Measurements from ENCODE around the gene PLXNB3. TPM values are rescaled to one million over a fixed set of nuclear protein-coding genes. Genes with fewer than 3 reads are reported as not detected.
A peak's percentile ranks its signal among the peaks of the same experiment; 100 is the strongest.

The PLXNB3 gene
- total and polyA plus RNA-seq, 7 donors: 0.60 to 50.1 (median 11.2) TPM; not detected in 1

- Histone ChIP-seq H3K27me3 (no peaks in the 10 kb centered on the region), H3K4me1 (peaks cover 0 to 16% (median 2%) of the 10 kb centered on the region in 4 donors), H3K9me3 (no peaks in the 10 kb centered on the region), H3K27ac (no peak overlapping the region), H3K4me3 (no peak overlapping the region), H3K36me3 (no peaks in the 10 kb centered on the region)
- TF ChIP-seq POLR2A (IDR thresholded peaks at IDR 0.05) (no peak), POLR2AphosphoS5 (IDR thresholded peaks at IDR 0.05) (no peak)
- peak; percentile 42 for DNase-seq
- WGBS, 2 donors: 86 to 89% methylated on average over 10 of the region's 10 CpGs
- intact Hi-C loops (cut with DNase I): no loop called here
These were observed 60.3 kb downstream of the PLXNB3 start for GRCh38 chrX:153824348-153824747.

GRCh38 chrX:153825042-153825441 is 61.0 kb downstream of the PLXNB3 start:
- WGBS, 2 donors: 83 to 86% methylated on average over 8 of the region's 8 CpGs

More at GRCh38 chrX:153825042-153825441, 61.0 kb downstream of the PLXNB3 start:
- DNase-seq: peak; percentile 37
- H3K27me3 ChIP-seq: no peaks in the 10 kb centered on the region
- peaks cover 0 to 19% (median 3%) of the 10 kb centered on the region in 4 donors for H3K4me1 ChIP-seq
- no peak overlapping the region for H3K4me3 ChIP-seq
- TF ChIP-seq, protein P1, sequence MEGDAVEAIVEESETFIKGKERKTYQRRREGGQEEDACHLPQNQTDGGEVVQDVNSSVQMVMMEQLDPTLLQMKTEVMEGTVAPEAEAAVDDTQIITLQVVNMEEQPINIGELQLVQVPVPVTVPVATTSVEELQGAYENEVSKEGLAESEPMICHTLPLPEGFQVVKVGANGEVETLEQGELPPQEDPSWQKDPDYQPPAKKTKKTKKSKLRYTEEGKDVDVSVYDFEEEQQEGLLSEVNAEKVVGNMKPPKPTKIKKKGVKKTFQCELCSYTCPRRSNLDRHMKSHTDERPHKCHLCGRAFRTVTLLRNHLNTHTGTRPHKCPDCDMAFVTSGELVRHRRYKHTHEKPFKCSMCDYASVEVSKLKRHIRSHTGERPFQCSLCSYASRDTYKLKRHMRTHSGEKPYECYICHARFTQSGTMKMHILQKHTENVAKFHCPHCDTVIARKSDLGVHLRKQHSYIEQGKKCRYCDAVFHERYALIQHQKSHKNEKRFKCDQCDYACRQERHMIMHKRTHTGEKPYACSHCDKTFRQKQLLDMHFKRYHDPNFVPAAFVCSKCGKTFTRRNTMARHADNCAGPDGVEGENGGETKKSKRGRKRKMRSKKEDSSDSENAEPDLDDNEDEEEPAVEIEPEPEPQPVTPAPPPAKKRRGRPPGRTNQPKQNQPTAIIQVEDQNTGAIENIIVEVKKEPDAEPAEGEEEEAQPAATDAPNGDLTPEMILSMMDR (IDR thresholded peaks at IDR 0.05): no peak
- TF ChIP-seq EP300 (IDR thresholded peaks at IDR 0.05) (no peak), POLR2AphosphoS5 (IDR thresholded peaks at IDR 0.05) (no peak), POLR2A (IDR thresholded peaks at IDR 0.05) (no peak)
- H3K9me3 ChIP-seq: no peaks in the 10 kb centered on the region
- no peak overlapping the region for H3K27ac ChIP-seq
- no peaks in the 10 kb centered on the region for H3K36me3 ChIP-seq
- intact Hi-C loops (cut with DNase I): no loop called here

Other genes with a start within 250 kb of the PLXNB3 start
- gene ATP2B3, start 246.6 kb upstream of the PLXNB3 start, total RNA-seq: under 1 TPM; under 0.01 to 0.95 (median 0.26) TPM
- under 1 TPM in 1 of 3 donors, not detected in 2; 0.26 TPM for gene ATP2B3, start 246.6 kb upstream of the PLXNB3 start, polyA plus RNA-seq
- gene CCNQ, start 165.1 kb upstream of the PLXNB3 start, total RNA-seq: 10 to 100 TPM; 31.8 to 49.0 (median 39.9) TPM
- gene CCNQ, start 165.1 kb upstream of the PLXNB3 start, polyA plus RNA-seq: 10 to 100 TPM; 36.7 to 40.8 (median 37.9) TPM
- gene DUSP9, start 117.0 kb upstream of the PLXNB3 start, total RNA-seq: not detected
- gene DUSP9, start 117.0 kb upstream of the PLXNB3 start, polyA plus RNA-seq: under 1 TPM in 1 of 3 donors, not detected in 2; 0.06 TPM
- 100 to 1,000 TPM in 1 of 4 donors, 10 to 100 TPM in 3; 33.9 to 135 (median 64.2) TPM for gene PNCK, start 90.4 kb upstream of the PLXNB3 start, total RNA-seq
- 1 to 10 TPM in 1 of 3 donors, not detected in 2; 4.6 TPM for gene PNCK, start 90.4 kb upstream of the PLXNB3 start, polyA plus RNA-seq
- 10 to 100 TPM; 31.9 to 60.7 (median 35.1) TPM for gene SLC6A8, start 76.3 kb upstream of the PLXNB3 start, total RNA-seq
- 100 to 1,000 TPM in 1 of 3 donors, 10 to 100 TPM in 2; 67.9 to 158 (median 70.5) TPM for gene SLC6A8, start 76.3 kb upstream of the PLXNB3 start, polyA plus RNA-seq
- gene BCAP31, start 39.9 kb upstream of the PLXNB3 start, total RNA-seq: 100 to 1,000 TPM in 1 of 4 donors, 10 to 100 TPM in 3; 59.3 to 124 (median 70.4) TPM
- 100 to 1,000 TPM in 1 of 3 donors, 10 to 100 TPM in 2; 61.3 to 216 (median 70.9) TPM for gene BCAP31, start 39.9 kb upstream of the PLXNB3 start, polyA plus RNA-seq
- gene ABCD1, start 39.4 kb upstream of the PLXNB3 start, total RNA-seq: 10 to 100 TPM; 11.0 to 21.3 (median 18.3) TPM
- gene ABCD1, start 39.4 kb upstream of the PLXNB3 start, polyA plus RNA-seq: 10 to 100 TPM in 1 of 3 donors, 1 to 10 TPM in 2; 1.8 to 12.8 (median 3.2) TPM
- gene SRPK3, start 16.8 kb downstream of the PLXNB3 start, total RNA-seq: 10 to 100 TPM in 1 of 4 donors, 1 to 10 TPM in 3; 2.1 to 13.0 (median 6.9) TPM
- under 1 TPM in 1 of 3 donors, not detected in 2; 0.31 TPM for gene SRPK3, start 16.8 kb downstream of the PLXNB3 start, polyA plus RNA-seq
- 10 to 100 TPM; 54.2 to 89.5 (median 62.7) TPM for gene IDH3G, start 30.1 kb downstream of the PLXNB3 start, total RNA-seq
- 10 to 100 TPM; 66.7 to 85.3 (median 76.5) TPM for gene IDH3G, start 30.1 kb downstream of the PLXNB3 start, polyA plus RNA-seq
- 100 to 1,000 TPM; 143 to 177 (median 156) TPM for gene SSR4, start 30.4 kb downstream of the PLXNB3 start, total RNA-seq
- gene SSR4, start 30.4 kb downstream of the PLXNB3 start, polyA plus RNA-seq: 100 to 1,000 TPM; 327 to 494 (median 405) TPM
- gene PDZD4, start 66.3 kb downstream of the PLXNB3 start, total RNA-seq: 10 to 100 TPM in 3 of 4 donors, 1 to 10 TPM in 1; 8.6 to 24.4 (median 14.2) TPM
- 1 to 10 TPM in 2 of 3 donors, under 1 TPM in 1; 0.46 to 5.1 (median 1.2) TPM for gene PDZD4, start 66.3 kb downstream of the PLXNB3 start, polyA plus RNA-seq
- 10 to 100 TPM in 3 of 4 donors, 1 to 10 TPM in 1; 6.6 to 30.2 (median 23.1) TPM for gene L1CAM, start 121.9 kb downstream of the PLXNB3 start, total RNA-seq
- 10 to 100 TPM in 1 of 3 donors, 1 to 10 TPM in 1, not detected in 1; 2.4 to 10.5 TPM for gene L1CAM, start 121.9 kb downstream of the PLXNB3 start, polyA plus RNA-seq
- gene AVPR2, start 140.4 kb downstream of the PLXNB3 start, total RNA-seq: 1 to 10 TPM; 1.1 to 2.2 (median 1.3) TPM
- 1 to 10 TPM in 1 of 3 donors, not detected in 2; 1.1 TPM for gene AVPR2, start 140.4 kb downstream of the PLXNB3 start, polyA plus RNA-seq
- gene ARHGAP4, start 162.0 kb downstream of the PLXNB3 start, total RNA-seq: 10 to 100 TPM; 12.4 to 27.4 (median 16.3) TPM
- gene ARHGAP4, start 162.0 kb downstream of the PLXNB3 start, polyA plus RNA-seq: 100 to 1,000 TPM in 1 of 3 donors, 10 to 100 TPM in 1, 1 to 10 TPM in 1; 8.4 to 122 (median 17.3) TPM
- gene NAA10, start 170.8 kb downstream of the PLXNB3 start, total RNA-seq: 100 to 1,000 TPM in 1 of 4 donors, 10 to 100 TPM in 3; 57.4 to 113 (median 79.2) TPM
- gene NAA10, start 170.8 kb downstream of the PLXNB3 start, polyA plus RNA-seq: 100 to 1,000 TPM in 1 of 3 donors, 10 to 100 TPM in 2; 78.6 to 128 (median 84.7) TPM
- gene RENBP, start 180.4 kb downstream of the PLXNB3 start, total RNA-seq: 10 to 100 TPM in 3 of 4 donors, 1 to 10 TPM in 1; 9.8 to 16.8 (median 13.1) TPM
- 10 to 100 TPM; 10.2 to 15.1 (median 15.0) TPM for gene RENBP, start 180.4 kb downstream of the PLXNB3 start, polyA plus RNA-seq
- gene HCFC1, start 207.6 kb downstream of the PLXNB3 start, total RNA-seq: 10 to 100 TPM; 23.5 to 57.3 (median 30.2) TPM
- gene HCFC1, start 207.6 kb downstream of the PLXNB3 start, polyA plus RNA-seq: 10 to 100 TPM in 1 of 3 donors, 1 to 10 TPM in 2; 7.4 to 34.4 (median 8.4) TPM
- 1 to 10 TPM; 3.5 to 8.6 (median 4.4) TPM for gene TMEM187, start 208.5 kb downstream of the PLXNB3 start, total RNA-seq
- gene TMEM187, start 208.5 kb downstream of the PLXNB3 start, polyA plus RNA-seq: 1 to 10 TPM; 3.6 to 9.3 (median 3.7) TPM